Peyer's patch (tissue), 4 donors: ENCODE data around the gene USP40.

Experiments used
- POLR2A ChIP-seq, 2 donors: fragments of 450-650 bp; IDR thresholded peaks; one replicate each; pipeline ENCODE4 v1.5.1; 2017; ENCODE audit warnings: antibody characterized with exemption in 2 of 2, mild to moderate bottlenecking in 2 of 2, moderate library complexity in 2 of 2
- TF ChIP-seq, protein P1 (sequence below), 6 experiments: fragments of 450-650 bp in 4 of 6; fragments of 200-600 bp in 2 of 6; sonication (generic) in 1 of 6; IDR thresholded peaks; one replicate each; pipeline ENCODE4 v1.5.1; 2017 to 2019; ENCODE audit warnings: antibody characterized with exemption in 6 of 6, mild to moderate bottlenecking in 3 of 6, moderate library complexity in 1 of 6

DNA sequence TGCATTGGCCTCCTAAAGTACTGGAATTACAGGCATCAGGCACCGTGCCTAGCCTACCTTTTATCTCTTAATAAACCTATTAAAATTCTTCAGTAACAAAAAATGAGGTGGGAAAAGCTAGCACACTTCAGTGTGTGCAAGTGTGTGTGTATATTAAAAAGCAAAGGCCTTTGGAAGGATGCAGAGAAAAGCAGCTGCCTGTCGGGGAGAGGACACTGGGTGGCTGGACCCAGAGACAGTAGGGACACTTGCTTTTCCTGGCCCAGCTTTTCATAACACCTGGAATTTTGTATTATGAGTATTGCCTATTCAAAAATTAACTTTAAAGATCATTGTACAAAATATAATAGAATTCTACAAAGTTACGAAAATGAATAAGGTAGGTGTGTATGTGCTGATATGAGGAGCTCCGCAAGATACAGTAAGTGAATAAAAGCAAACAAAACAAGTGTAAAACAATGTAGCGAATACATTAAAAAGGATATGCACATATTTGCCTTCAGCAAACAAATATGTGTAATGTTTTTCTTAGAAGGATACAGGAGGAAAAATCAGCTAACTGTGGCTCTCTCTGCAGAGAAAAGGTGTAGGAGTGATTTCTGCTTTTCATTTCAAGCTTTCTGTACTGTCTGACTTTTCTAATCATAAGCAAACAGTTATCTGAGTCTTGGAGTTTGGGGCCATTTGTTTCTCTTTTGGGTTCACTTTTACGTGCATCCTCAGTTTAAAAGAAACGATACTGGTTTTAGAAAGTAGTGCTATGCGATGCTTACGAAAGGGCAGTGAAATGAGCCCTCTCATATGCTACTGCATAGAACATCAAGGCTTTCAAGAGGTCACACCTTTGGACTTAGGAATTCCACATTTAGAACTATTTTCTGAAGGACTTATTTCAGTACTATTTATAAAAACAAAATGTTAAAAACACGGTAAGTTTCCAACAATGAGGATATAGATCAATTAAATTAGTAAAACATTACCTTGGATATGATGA is 70.8 kb downstream of the USP40 start:
- TF ChIP-seq, protein P1, sequence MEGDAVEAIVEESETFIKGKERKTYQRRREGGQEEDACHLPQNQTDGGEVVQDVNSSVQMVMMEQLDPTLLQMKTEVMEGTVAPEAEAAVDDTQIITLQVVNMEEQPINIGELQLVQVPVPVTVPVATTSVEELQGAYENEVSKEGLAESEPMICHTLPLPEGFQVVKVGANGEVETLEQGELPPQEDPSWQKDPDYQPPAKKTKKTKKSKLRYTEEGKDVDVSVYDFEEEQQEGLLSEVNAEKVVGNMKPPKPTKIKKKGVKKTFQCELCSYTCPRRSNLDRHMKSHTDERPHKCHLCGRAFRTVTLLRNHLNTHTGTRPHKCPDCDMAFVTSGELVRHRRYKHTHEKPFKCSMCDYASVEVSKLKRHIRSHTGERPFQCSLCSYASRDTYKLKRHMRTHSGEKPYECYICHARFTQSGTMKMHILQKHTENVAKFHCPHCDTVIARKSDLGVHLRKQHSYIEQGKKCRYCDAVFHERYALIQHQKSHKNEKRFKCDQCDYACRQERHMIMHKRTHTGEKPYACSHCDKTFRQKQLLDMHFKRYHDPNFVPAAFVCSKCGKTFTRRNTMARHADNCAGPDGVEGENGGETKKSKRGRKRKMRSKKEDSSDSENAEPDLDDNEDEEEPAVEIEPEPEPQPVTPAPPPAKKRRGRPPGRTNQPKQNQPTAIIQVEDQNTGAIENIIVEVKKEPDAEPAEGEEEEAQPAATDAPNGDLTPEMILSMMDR (IDR thresholded peaks at IDR 0.05), result no peak
- no peak for TF ChIP-seq POLR2A (IDR thresholded peaks at IDR 0.05)
